Neural progenitor cell (in vitro differentiated cells): ENCODE measurements around the gene IL1RL1. TPM values are rescaled to one million over a fixed set of nuclear protein-coding genes. Genes with fewer than 3 reads are reported as not detected.
A peak's percentile ranks its signal among the peaks of the same experiment; 100 is the strongest.

Experiments used
- DNase-seq: peaks from one replicate; pipeline ENCODE4 v3.0.0-alpha.2; 2016; ENCODE audit warnings: low spot score
- H2AFZ ChIP-seq: fragments of 200-600 bp; sonication (generic); replicated peaks from 2 replicates; pipeline ENCODE4 v1.6.1; 2016; ENCODE audit warnings: antibody characterized with exemption
- H3F3A ChIP-seq: fragments of 200-600 bp; sonication (generic); 2 replicates; pipeline ENCODE4 v1.6.1; 2016; ENCODE audit warnings: antibody characterized with exemption, low read depth
- H3K27ac ChIP-seq: fragments of 200-600 bp; sonication (generic); 2 replicates; pipeline ENCODE4 v1.5.1; 2016; ENCODE audit warnings: mild to moderate bottlenecking
- H3K27me3 ChIP-seq: fragments of 200-600 bp; sonication (generic); 2 replicates; pipeline ENCODE4 v1.6.1; 2016; ENCODE audit warnings: mild to moderate bottlenecking, moderate library complexity
- H3K36me3 ChIP-seq: fragments of 200-600 bp; sonication (generic); 2 replicates; pipeline ENCODE4 v1.5.1; 2016
- H3K4me1 ChIP-seq: fragments of 200-600 bp; sonication (generic); 2 replicates; pipeline ENCODE4 v1.6.1; 2016; ENCODE audit warnings: mixed run types
- H3K4me2 ChIP-seq: fragments of 200-600 bp; sonication (generic); 2 replicates; pipeline ENCODE4 v1.6.1; 2016
- H3K4me3 ChIP-seq: fragments of 200-600 bp; sonication (generic); 2 replicates; pipeline ENCODE4 v1.5.1; 2016
- H3K79me2 ChIP-seq: fragments of 200-600 bp; sonication (generic); 2 replicates; pipeline ENCODE4 v1.6.1; 2016; ENCODE audit warnings: low read depth
- H3K9ac ChIP-seq: fragments of 200-600 bp; sonication (generic); 2 replicates; pipeline ENCODE4 v1.6.1; 2016
- H3K9me3 ChIP-seq: fragments of 200-600 bp; sonication (generic); 2 replicates; pipeline ENCODE4 v1.5.1; 2016; ENCODE audit warnings: low read depth
- H4K20me1 ChIP-seq: fragments of 200-600 bp; sonication (generic); 2 replicates; pipeline ENCODE4 v1.6.1; 2016; ENCODE audit warnings: low read depth
- H3K27ac Mint-ChIP-seq: 3 replicates; pipeline ENCODE4 v1.8.0; 2021; ENCODE audit warnings: mixed read lengths
- H3K27me3 Mint-ChIP-seq: 2 replicates; pipeline ENCODE4 v1.8.0; 2022; ENCODE audit warnings: low read depth, mild to moderate bottlenecking, inconsistent platforms, moderate library complexity, mixed read lengths; ENCODE audit not compliant: insufficient read depth
- H3K36me3 Mint-ChIP-seq: 3 replicates; pipeline ENCODE4 v1.8.0; 2021; ENCODE audit warnings: mixed read lengths
- H3K4me1 Mint-ChIP-seq: 3 replicates; pipeline ENCODE4 v1.8.0; 2021; ENCODE audit warnings: mixed read lengths
- H3K4me3 Mint-ChIP-seq: 3 replicates; pipeline ENCODE4 v1.8.0; 2021; ENCODE audit warnings: mild to moderate bottlenecking, moderate library complexity, mixed read lengths
- H3K9me3 Mint-ChIP-seq: 3 replicates; pipeline ENCODE4 v1.8.0; 2020; ENCODE audit warnings: mixed read lengths
- EZH2 ChIP-seq: fragments of 200-600 bp; sonication (generic); IDR thresholded peaks from 2 replicates; pipeline ENCODE4 v1.6.1; 2017; ENCODE audit warnings: antibody characterized with exemption, mild to moderate bottlenecking, moderate library complexity
- EZH2phosphoT487 ChIP-seq: fragments of 200-600 bp; sonication (generic); IDR thresholded peaks from 2 replicates; pipeline ENCODE4 v1.6.1; 2017; ENCODE audit warnings: antibody characterized with exemption
- total RNA-seq: library from RNA; depleted of rRNA; stranded (reverse); fragments of >200 nt; gene quantifications from 2 replicates; pipeline ENCODE4 v1.2.3, GENCODE V29; 2015; ENCODE audit warnings: low replicate concordance
- TF ChIP-seq, protein P1 (sequence below): fragments of 200-600 bp; sonication (generic); IDR thresholded peaks from 2 replicates; pipeline ENCODE4 v1.5.1; 2017; ENCODE audit warnings: antibody characterized with exemption, mild to moderate bottlenecking

The IL1RL1 gene
- total RNA-seq, 1 donor from 2014 or later = not detected

DNA sequence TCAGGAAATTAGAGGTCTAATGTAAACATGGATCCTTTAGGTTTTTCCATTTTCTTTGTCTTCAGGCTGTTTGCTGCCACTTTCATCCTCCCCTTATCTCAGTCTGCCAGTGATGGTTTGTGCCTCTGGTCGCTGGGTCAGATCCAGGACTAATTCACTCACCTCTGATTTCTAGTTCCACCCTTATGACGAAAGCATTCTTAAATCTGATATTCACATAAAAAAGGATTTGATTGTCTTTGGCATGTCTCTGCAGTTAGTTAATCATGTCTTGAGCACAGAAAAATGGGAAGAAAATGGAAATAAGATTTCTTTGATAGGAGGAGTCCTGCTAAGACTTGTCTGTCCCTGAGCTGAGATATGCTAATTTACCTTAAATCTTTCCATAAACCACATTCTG lies 4.6 kb downstream of the IL1RL1 start:
- Histone ChIP-seq H3K4me1 (no peaks in the 10 kb centered on the region), H3K9me3 (no peaks in the 10 kb centered on the region), H3K79me2 (no peaks in the 10 kb centered on the region), H3K4me2 (no peak overlapping the region), H2AFZ (no peak overlapping the region), H3K4me3 (no peak overlapping the region), H3F3A (no peaks in the 10 kb centered on the region), H3K27me3 (no peaks in the 10 kb centered on the region), H3K9ac (no peak overlapping the region), H3K36me3 (no peaks in the 10 kb centered on the region), H4K20me1 (no peaks in the 10 kb centered on the region), H3K27ac (no peak overlapping the region)
- TF ChIP-seq, protein P1, sequence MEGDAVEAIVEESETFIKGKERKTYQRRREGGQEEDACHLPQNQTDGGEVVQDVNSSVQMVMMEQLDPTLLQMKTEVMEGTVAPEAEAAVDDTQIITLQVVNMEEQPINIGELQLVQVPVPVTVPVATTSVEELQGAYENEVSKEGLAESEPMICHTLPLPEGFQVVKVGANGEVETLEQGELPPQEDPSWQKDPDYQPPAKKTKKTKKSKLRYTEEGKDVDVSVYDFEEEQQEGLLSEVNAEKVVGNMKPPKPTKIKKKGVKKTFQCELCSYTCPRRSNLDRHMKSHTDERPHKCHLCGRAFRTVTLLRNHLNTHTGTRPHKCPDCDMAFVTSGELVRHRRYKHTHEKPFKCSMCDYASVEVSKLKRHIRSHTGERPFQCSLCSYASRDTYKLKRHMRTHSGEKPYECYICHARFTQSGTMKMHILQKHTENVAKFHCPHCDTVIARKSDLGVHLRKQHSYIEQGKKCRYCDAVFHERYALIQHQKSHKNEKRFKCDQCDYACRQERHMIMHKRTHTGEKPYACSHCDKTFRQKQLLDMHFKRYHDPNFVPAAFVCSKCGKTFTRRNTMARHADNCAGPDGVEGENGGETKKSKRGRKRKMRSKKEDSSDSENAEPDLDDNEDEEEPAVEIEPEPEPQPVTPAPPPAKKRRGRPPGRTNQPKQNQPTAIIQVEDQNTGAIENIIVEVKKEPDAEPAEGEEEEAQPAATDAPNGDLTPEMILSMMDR = no peak
- TF ChIP-seq EZH2 = no peak
- TF ChIP-seq EZH2phosphoT487 = no peak
- Mint-ChIP-seq H3K9me3 (no peaks in the 10 kb centered on the region), H3K27ac (no peak overlapping the region), H3K36me3 (no peaks in the 10 kb centered on the region), H3K4me1 (no peaks in the 10 kb centered on the region), H3K4me3 (no peak overlapping the region), H3K27me3 (no peaks in the 10 kb centered on the region)
- no peak for DNase-seq

DNA sequence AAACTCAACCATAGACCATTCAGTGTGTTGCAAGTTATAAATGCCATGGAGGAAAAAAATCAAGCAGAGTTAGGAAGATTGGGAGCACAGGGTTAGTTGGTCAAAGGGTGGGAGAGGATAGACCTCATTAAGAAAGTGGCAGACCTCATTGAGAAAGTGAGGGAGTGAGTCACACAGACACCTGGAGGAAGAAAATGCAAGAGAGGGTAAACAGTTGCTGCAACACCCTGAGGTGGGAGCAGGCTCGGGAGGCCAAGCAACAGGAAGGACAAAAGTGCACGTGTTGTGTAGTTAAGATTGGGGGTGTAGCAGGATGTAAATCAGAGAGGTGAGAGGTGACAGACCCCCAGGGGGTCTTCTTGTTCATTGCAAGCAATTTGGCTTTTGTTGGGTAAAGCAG lies 6.4 kb downstream of the IL1RL1 start:
- H3K4me2 ChIP-seq = no peak overlapping the region
- H3F3A ChIP-seq = no peaks in the 10 kb centered on the region
- H3K4me1 Mint-ChIP-seq = no peaks in the 10 kb centered on the region
- H3K27ac ChIP-seq = no peak overlapping the region
- H3K27ac Mint-ChIP-seq = no peak overlapping the region
- H3K4me3 ChIP-seq = no peak overlapping the region
- TF ChIP-seq, protein P1 = no peak
- TF ChIP-seq EZH2phosphoT487 (no peak), EZH2 (no peak)
- peak; percentile 5 for DNase-seq
- no peak overlapping the region for H3K4me3 Mint-ChIP-seq
- H3K9me3 ChIP-seq = no peaks in the 10 kb centered on the region
- H4K20me1 ChIP-seq = no peaks in the 10 kb centered on the region
- no peaks in the 10 kb centered on the region for H3K27me3 ChIP-seq
- H2AFZ ChIP-seq = no peak overlapping the region
- H3K36me3 ChIP-seq = no peaks in the 10 kb centered on the region
- H3K36me3 Mint-ChIP-seq = no peaks in the 10 kb centered on the region
- no peaks in the 10 kb centered on the region for H3K79me2 ChIP-seq
- H3K27me3 Mint-ChIP-seq = no peaks in the 10 kb centered on the region
- no peak overlapping the region for H3K9ac ChIP-seq
- no peaks in the 10 kb centered on the region for H3K4me1 ChIP-seq
- no peaks in the 10 kb centered on the region for H3K9me3 Mint-ChIP-seq

DNA sequence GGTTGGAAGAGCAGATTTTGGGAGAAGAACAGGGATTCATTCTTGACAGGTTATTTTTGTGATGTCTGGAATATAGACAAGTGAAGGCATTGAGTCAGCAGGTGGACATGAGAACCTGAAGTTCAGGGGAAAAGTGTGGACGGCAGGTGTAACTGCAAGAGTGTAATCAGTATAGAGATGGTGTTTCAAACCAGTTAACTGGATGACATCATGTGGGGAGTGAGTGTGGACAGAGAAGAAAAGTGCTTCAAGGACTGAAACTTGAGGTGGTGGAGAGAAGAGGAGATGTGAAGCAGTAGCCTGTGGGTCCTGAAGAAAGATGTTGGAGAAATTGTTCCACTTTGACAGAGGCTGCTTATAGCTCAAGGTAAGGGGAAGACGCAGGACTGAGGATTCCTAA lies 7.1 kb downstream of the IL1RL1 start:
- H3K4me1 Mint-ChIP-seq = no peaks in the 10 kb centered on the region
- H3K9ac ChIP-seq = no peak overlapping the region

More for the DNA sequence above, 7.1 kb downstream of the IL1RL1 start:
- Mint-ChIP-seq H3K4me3 (no peak overlapping the region), H3K36me3 (no peaks in the 10 kb centered on the region), H3K27ac (no peak overlapping the region), H3K9me3 (no peaks in the 10 kb centered on the region), H3K27me3 (peaks cover 2% of the 10 kb centered on the region)
- no peak overlapping the region for H3K27ac ChIP-seq
- no peaks in the 10 kb centered on the region for H3F3A ChIP-seq
- H2AFZ ChIP-seq = no peak overlapping the region
- DNase-seq = no peak
- TF ChIP-seq EZH2phosphoT487 = no peak
- no peak for TF ChIP-seq EZH2
- TF ChIP-seq, protein P1 = no peak
- no peak overlapping the region for H3K4me2 ChIP-seq
- H3K4me1 ChIP-seq = no peaks in the 10 kb centered on the region
- H3K79me2 ChIP-seq = no peaks in the 10 kb centered on the region
- no peaks in the 10 kb centered on the region for H3K9me3 ChIP-seq
- no peak overlapping the region for H3K4me3 ChIP-seq
- H3K27me3 ChIP-seq = no peaks in the 10 kb centered on the region
- H4K20me1 ChIP-seq = no peaks in the 10 kb centered on the region
- H3K36me3 ChIP-seq = no peaks in the 10 kb centered on the region
